Activated CD8-positive, alpha-beta memory T cell treated with anti-CD3 and anti-CD28 coated beads for 48 hours (primary cell): ENCODE data around the gene BOK.

Experiments
- DNase-seq, 3 experiments: peaks; one replicate each; pipeline ENCODE4 v3.0.0-alpha.2; 2020; ENCODE audit warnings: low read depth in 2 of 3, low spot score in 2 of 3

BOK gene

GRCh38 chr2:241618829-241619228, 60.3 kb downstream of the BOK start:
- DNase-seq = no peak

GRCh38 chr2:241619597-241620418, 61.3 kb downstream of the BOK start:
- no peak for DNase-seq

GRCh38 chr2:241620419-241620769, 61.8 kb downstream of the BOK start:
- peak in 1 of 3 experiments; percentile 39 for DNase-seq
